H1 (cell line): ENCODE data around the gene COL11A1. TPM values are rescaled to one million over a fixed set of nuclear protein-coding genes. Genes with fewer than 3 reads are reported as not detected.

Source experiments
- CTCF ChIA-PET: fragments of 300-600 bp; sonication (Branson Sonifier 250); formaldehyde crosslinking; loops from one replicate; lab custom pipeline; 2021; ENCODE audit not compliant: partially characterized antibody; lab: Charles Lee
- POLR2A ChIA-PET: fragments of 300-600 bp; sonication (Branson Sonifier 250); formaldehyde crosslinking; loops from one replicate; lab custom pipeline; 2021; ENCODE audit warnings: inconsistent platforms; ENCODE audit not compliant: partially characterized antibody; lab: Charles Lee
- DNase-seq, 2 experiments: peaks; one replicate each; pipeline versions ENCODE4 v3.0.0 to v3.0.0-alpha.2; 2010 to 2022; ENCODE audit warnings: low spot score in 2 of 2, low read depth in 1 of 2, mixed read lengths in 1 of 2
- FAIRE-seq: peaks from 2 replicates; lab custom pipeline; 2011; peaks lifted over from hg19 to GRCh38; lab: Jason Lieb, UNC
- H2AFZ ChIP-seq: 2 replicates; pipeline ENCODE4 v1.8.1; 2012; ENCODE audit warnings: low read length, inconsistent platforms
- H2AK5ac ChIP-seq: 2 replicates; pipeline ENCODE4 v1.6.1; 2013; ENCODE audit warnings: low read depth, low read length
- H2BK120ac ChIP-seq: replicated peaks from 2 replicates; pipeline ENCODE3; 2013; ENCODE audit warnings: low read depth, low read length, inconsistent platforms
- H2BK12ac ChIP-seq: 2 replicates; pipeline ENCODE4 v1.6.1; 2013; ENCODE audit warnings: low read depth, low read length
- H2BK15ac ChIP-seq: 2 replicates; pipeline ENCODE4 v1.6.1; 2013; ENCODE audit warnings: low read length
- H2BK20ac ChIP-seq: 2 replicates; pipeline ENCODE4 v1.6.1; 2013; ENCODE audit warnings: low read length
- H2BK5ac ChIP-seq: 2 replicates; pipeline ENCODE4 v1.6.1; 2013; ENCODE audit warnings: low read depth, low read length
- H3K14ac ChIP-seq: 2 replicates; pipeline ENCODE4 v1.6.1; 2013; ENCODE audit warnings: inconsistent platforms; ENCODE audit not compliant: insufficient read length
- H3K18ac ChIP-seq: 2 replicates; pipeline ENCODE4 v1.6.1; 2013; ENCODE audit warnings: low read length; ENCODE audit errors: extremely low read depth
- H3K23ac ChIP-seq: 2 replicates; pipeline ENCODE4 v1.6.1; 2013; ENCODE audit warnings: inconsistent platforms; ENCODE audit not compliant: insufficient read length
- H3K23me2 ChIP-seq: 2 replicates; pipeline ENCODE4 v1.6.1; 2013; ENCODE audit warnings: low read depth, low read length
- H3K27ac ChIP-seq: 2 replicates; pipeline ENCODE4 v1.6.1; 2011; ENCODE audit warnings: low read depth, low read length, inconsistent platforms
- H3K27me3 ChIP-seq, 4 experiments: replicated peaks in 1 of 4; 1 replicate in 1 of 4; 2 replicates in 3 of 4; pipeline versions ENCODE4 v1.6.1 to v1.8.1; 2011 to 2013; ENCODE audit warnings: low read length in 3 of 4, mild to moderate bottlenecking in 3 of 4, inconsistent platforms in 2 of 4, mixed read lengths in 2 of 4, moderate library complexity in 1 of 4; ENCODE audit not compliant: control insufficient read depth in 3 of 4, insufficient read depth in 3 of 4; ENCODE audit errors: extremely low read depth in 1 of 4
- H3K36me3 ChIP-seq, 4 experiments: 2 replicates each; pipeline versions ENCODE4 v1.6.1 to v1.8.1; 2011 to 2013; ENCODE audit warnings: mild to moderate bottlenecking in 4 of 4, low read length in 3 of 4, moderate library complexity in 2 of 4, control low read depth in 1 of 4, inconsistent platforms in 1 of 4; ENCODE audit not compliant: insufficient read depth in 4 of 4, control insufficient read depth in 2 of 4
- H3K4ac ChIP-seq: replicated peaks from 2 replicates; pipeline ENCODE3; 2013; ENCODE audit warnings: low read length, low read depth, mixed read lengths, inconsistent platforms; ENCODE audit not compliant: insufficient read length
- H3K4me1 ChIP-seq, 4 experiments: replicated peaks in 1 of 4; 1 replicate in 1 of 4; 2 replicates in 3 of 4; pipeline versions ENCODE4 v1.6.1 to v1.8.1; 2011 to 2013; ENCODE audit warnings: low read length in 3 of 4, inconsistent platforms in 2 of 4, mixed read lengths in 1 of 4; ENCODE audit not compliant: insufficient read depth in 4 of 4, control insufficient read depth in 3 of 4
- H3K4me2 ChIP-seq, 2 experiments: 2 replicates each; pipeline versions ENCODE4 v1.6.1 to v1.8.1; 2011 to 2013; ENCODE audit warnings: low read depth in 2 of 2, low read length in 2 of 2, control low read depth in 1 of 2, inconsistent platforms in 1 of 2, mild to moderate bottlenecking in 1 of 2; ENCODE audit not compliant: insufficient read depth in 1 of 2
- H3K4me3 ChIP-seq, 4 experiments: fragments of 200-600, 300-600 bp in 1 of 4; sonication (generic), shearing (Covaris generic), sonication (Bioruptor Twin) in 1 of 4; 2 replicates each; pipeline versions ENCODE4 v1.5.1 to v1.8.1; 2011 to 2016; ENCODE audit warnings: low read length in 4 of 4, low read depth in 3 of 4, control low read depth in 2 of 4, inconsistent platforms in 2 of 4, mild to moderate bottlenecking in 2 of 4, mixed read lengths in 1 of 4, moderate library complexity in 1 of 4; ENCODE audit not compliant: insufficient read depth in 2 of 4; ENCODE audit errors: extremely low read depth in 1 of 4
- H3K56ac ChIP-seq: replicated peaks from 2 replicates; pipeline ENCODE3; 2013; ENCODE audit warnings: low read depth, mild to moderate bottlenecking, mixed read lengths, low read length, inconsistent platforms; ENCODE audit not compliant: insufficient read length
- H3K79me1 ChIP-seq: 2 replicates; pipeline ENCODE4 v1.6.1; 2013; ENCODE audit warnings: low read depth, low read length, control low read depth
- H3K79me2 ChIP-seq, 2 experiments: 2 replicates each; pipeline versions ENCODE4 v1.6.1 to v1.8.1; 2012 to 2013; ENCODE audit warnings: low read length in 2 of 2, mild to moderate bottlenecking in 2 of 2, inconsistent platforms in 1 of 2; ENCODE audit not compliant: insufficient read depth in 2 of 2, control insufficient read depth in 1 of 2
- H3K9ac ChIP-seq, 4 experiments: replicated peaks in 1 of 4; 1 replicate in 1 of 4; 2 replicates in 3 of 4; pipeline versions ENCODE4 v1.6.1 to v1.8.1; 2011 to 2013; ENCODE audit warnings: low read depth in 3 of 4, low read length in 3 of 4, control low read depth in 2 of 4, mild to moderate bottlenecking in 2 of 4, moderate library complexity in 2 of 4, inconsistent platforms in 1 of 4; ENCODE audit errors: extremely low read depth in 1 of 4
- H3K9me3 ChIP-seq, 2 experiments: 2 replicates each; pipeline versions ENCODE4 v1.6.1 to v1.8.1; 2012 to 2013; ENCODE audit warnings: mild to moderate bottlenecking in 2 of 2, moderate library complexity in 2 of 2, control low read depth in 1 of 2, inconsistent platforms in 1 of 2, low read depth in 1 of 2, low read length in 1 of 2, mixed read lengths in 1 of 2; ENCODE audit not compliant: insufficient read depth in 2 of 2
- H4K20me1 ChIP-seq, 2 experiments: replicated peaks in 1 of 2; 2 replicates each; pipeline versions ENCODE3 to v1.8.1; 2011 to 2013; ENCODE audit warnings: inconsistent platforms in 2 of 2, low read length in 2 of 2, mild to moderate bottlenecking in 1 of 2; ENCODE audit not compliant: insufficient read depth in 2 of 2, control insufficient read depth in 1 of 2
- H4K5ac ChIP-seq: 2 replicates; pipeline ENCODE4 v1.6.1; 2013; ENCODE audit warnings: low read length, low read depth, mixed read lengths, inconsistent platforms; ENCODE audit not compliant: insufficient read length
- H4K8ac ChIP-seq: 2 replicates; pipeline ENCODE4 v1.8.0; 2013; ENCODE audit warnings: mild to moderate bottlenecking, moderate library complexity, low read length, inconsistent platforms; ENCODE audit not compliant: insufficient read depth; ENCODE audit errors: extremely low read depth
- H4K91ac ChIP-seq: replicated peaks from 2 replicates; pipeline ENCODE3; 2013; ENCODE audit warnings: low read length, mixed read lengths, inconsistent platforms; ENCODE audit not compliant: insufficient read length
- CHD2 ChIP-seq: IDR thresholded peaks from 2 replicates; pipeline ENCODE4 v1.6.1; 2012; ENCODE audit warnings: low read length, improper control_type of control experiment
- EGR1 ChIP-seq: IDR thresholded peaks from 2 replicates; pipeline ENCODE4 v1.6.1; 2011; ENCODE audit warnings: low read depth, low read length, borderline replicate concordance
- EZH2 ChIP-seq: fragments of 200-600 bp; sonication (generic); IDR thresholded peaks from 2 replicates; pipeline ENCODE4 v1.7.1; 2012; ENCODE audit warnings: low read depth, mild to moderate bottlenecking, moderate library complexity, low read length, inconsistent platforms; ENCODE audit not compliant: severe bottlenecking
- GABPA ChIP-seq: IDR thresholded peaks from 2 replicates; pipeline ENCODE4 v1.6.1; 2011; ENCODE audit warnings: mild to moderate bottlenecking, low read length, moderate library complexity, borderline replicate concordance; ENCODE audit not compliant: insufficient read depth
- GTF2F1 ChIP-seq: IDR thresholded peaks from 2 replicates; pipeline ENCODE4 v1.6.1; 2012; ENCODE audit warnings: low read depth, low read length, improper control_type of control experiment, borderline replicate concordance
- POLR2A ChIP-seq, 2 experiments: IDR thresholded peaks; 1 replicate in 1 of 2; 2 replicates in 1 of 2; pipeline ENCODE4 v1.6.1; 2011; ENCODE audit warnings: low read depth in 2 of 2, low read length in 2 of 2, mild to moderate bottlenecking in 2 of 2; ENCODE audit errors: control extremely low read depth in 1 of 2
- RFX5 ChIP-seq: IDR thresholded peaks from 2 replicates; pipeline ENCODE4 v1.6.1; 2011; ENCODE audit warnings: low read depth, low read length, improper control_type of control experiment, borderline replicate concordance
- RNF2 ChIP-seq: fragments of 200-900, 300-1000 bp; sonication (generic); IDR thresholded peaks from 2 replicates; pipeline ENCODE4 v1.7.1; 2016; ENCODE audit warnings: borderline replicate concordance, low read depth, mild to moderate bottlenecking, antibody characterized with exemption, low read length; ENCODE audit not compliant: poor library complexity, severe bottlenecking; ENCODE audit errors: missing control alignments
- RXRA ChIP-seq: IDR thresholded peaks from 2 replicates; pipeline ENCODE4 v1.6.1; 2011; ENCODE audit warnings: low read depth, mild to moderate bottlenecking, low read length, moderate library complexity; ENCODE audit not compliant: insufficient read depth
- SIN3A ChIP-seq, 2 experiments: IDR thresholded peaks in 1 of 2; conservative IDR thresholded peaks in 1 of 2; 2 replicates each; pipeline ENCODE4 v1.6.1; 2011 to 2012; ENCODE audit warnings: low read length in 2 of 2, improper control_type of control experiment in 1 of 2, low read depth in 1 of 2, mild to moderate bottlenecking in 1 of 2
- TAF1 ChIP-seq: IDR thresholded peaks from 2 replicates; pipeline ENCODE4 v1.6.1; 2011; ENCODE audit warnings: mild to moderate bottlenecking, low read depth, low read length
- TCF12 ChIP-seq: IDR thresholded peaks from 2 replicates; pipeline ENCODE4 v1.6.1; 2011; ENCODE audit warnings: low read depth, mild to moderate bottlenecking, low read length
- WGBS, 2 experiments: shearing (Covaris generic) in 1 of 2; methylation state at CpG; one replicate each; pipeline versions ENCODE4 v1.1.6 to v1.1.7; 2013 to 2015; ENCODE audit warnings: low lambda C conversion rate in 2 of 2, mixed read lengths in 2 of 2, inconsistent platforms in 1 of 2, low coverage in 1 of 2, missing lambda C conversion rate in 1 of 2; ENCODE audit not compliant: insufficient replicate concordance in 2 of 2, insufficient coverage in 1 of 2, insufficient read length in 1 of 2; ENCODE audit errors: extremely low coverage in 1 of 2, missing lambda C conversion rate in 1 of 2; 5-methylcytosine and 5-hydroxymethylcytosine counted together
- polyA plus RNA-seq, 7 experiments: library from polyadenylated mRNA; depleted of rRNA in 3 of 7; stranded (reverse) in 5 of 7; unstranded in 2 of 7; fragments of >200 nt in 5 of 7; fragments of 200-250 nt in 2 of 7; gene quantifications; 1 replicate in 5 of 7; 2 replicates in 1 of 7; 4 replicates in 1 of 7; pipeline versions ENCODE4 v1.2.1 to v1.2.3, GENCODE V29; 2011 to 2013; ENCODE audit warnings: missing spikeins in 2 of 7, mixed read lengths in 2 of 7
- total RNA-seq: library from RNA; stranded (reverse); fragmentation: NEBNext Ultra II Directional; extraction: Animal tissue kit (Norgen Biotek cat#: 25700); gene quantifications from 2 replicates; pipeline ENCODE4 v1.2.1, GENCODE V29; 2021

Gene COL11A1
- total and polyA plus RNA-seq, 2 of the 8 experiments (the other 6 are each of a cell fraction or from before 2014, with no cell fraction given): 4.0 to 27.9 TPM

- TF ChIP-seq GTF2F1 (no peak), EZH2 (no peak), TCF12 (no peak), POLR2A (IDR thresholded peaks at IDR 0.05; ENCODE audit: control extremely low read depth in 1 of 2, low read depth in 2 of 2, low read length in 2 of 2) (no peak), GABPA (no peak), RXRA (no peak), RNF2 (no peak), RFX5 (no peak), TAF1 (no peak), EGR1 (no peak), CHD2 (no peak), SIN3A (conservative IDR thresholded peaks at IDR 0.05 in 1 of 2, IDR thresholded peaks at IDR 0.05 in 1 of 2; ENCODE audit: low read depth in 1 of 2, low read length in 2 of 2) (no peak)
- no peak overlapping the region for H2AK5ac ChIP-seq
- DNase-seq (no peak), FAIRE-seq (no peak)
- no peak overlapping the region for H2BK12ac ChIP-seq
- 94 to 100% methylated on average over 2 of the region's 2 CpGs for WGBS, 2 experiments
- H2BK15ac ChIP-seq: no peak overlapping the region
- no peak overlapping the region for H2BK5ac ChIP-seq
- H3K4me1 ChIP-seq: no peaks in the 10 kb centered on the region
- no peaks in the 10 kb centered on the region for H3K9me3 ChIP-seq
- H3K23ac ChIP-seq: no peak overlapping the region
- POLR2A ChIA-PET: no interaction called here
- H3K4me3 ChIP-seq: no peak overlapping the region
- H4K91ac ChIP-seq: no peak overlapping the region
- H3K14ac ChIP-seq: no peak overlapping the region
- no peaks in the 10 kb centered on the region for H3K36me3 ChIP-seq
- H3K4ac ChIP-seq: no peak overlapping the region
- CTCF ChIA-PET: interaction anchor here (0.6 kb wide), 1 partner anchor 79 kb away, joined by 4 read pairs; no protein-coding TSS in a partner anchor
- no peaks in the 10 kb centered on the region for H3K79me1 ChIP-seq
- no peak overlapping the region for H4K5ac ChIP-seq
- H3K56ac ChIP-seq: no peak overlapping the region
- no peak overlapping the region for H3K27ac ChIP-seq
- H3K18ac ChIP-seq: no peak overlapping the region
- no peaks in the 10 kb centered on the region for H4K20me1 ChIP-seq
- no peak overlapping the region for H3K9ac ChIP-seq
- H2BK120ac ChIP-seq: no peak overlapping the region
- H3K27me3 ChIP-seq: no peaks in the 10 kb centered on the region
- no peaks in the 10 kb centered on the region for H3K79me2 ChIP-seq
- no peak overlapping the region for H4K8ac ChIP-seq
- H3K4me2 ChIP-seq: no peak overlapping the region
- H2AFZ ChIP-seq: no peak overlapping the region
- H2BK20ac ChIP-seq: no peak overlapping the region
- no peaks in the 10 kb centered on the region for H3K23me2 ChIP-seq
Measured at GRCh38 chr1:102942324-102942723, 166.0 kb downstream of the COL11A1 start.
